ENCODE data around the gene CADM1.

Gene CADM1

DNA sequence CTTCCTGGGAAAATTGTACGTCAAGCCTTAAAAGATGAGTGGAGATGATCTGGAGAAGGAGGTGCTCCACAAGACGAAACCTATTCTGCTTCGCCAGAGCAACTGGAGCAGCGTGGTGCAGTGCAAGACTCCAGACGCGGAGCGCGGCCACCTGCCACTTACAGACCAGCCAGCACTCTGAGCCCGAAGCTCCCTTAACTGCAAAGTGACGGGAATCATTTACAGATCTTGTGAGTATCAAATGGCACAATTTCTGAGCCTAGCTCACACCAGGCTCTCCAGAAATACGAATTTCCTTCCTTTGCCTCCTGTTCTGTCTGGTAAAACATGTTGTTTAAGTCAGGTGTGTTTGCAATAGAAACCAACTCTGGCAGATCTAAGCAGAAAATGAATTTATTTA, 369.3 kb downstream of the CADM1 start:
- no peak for DNase-seq

DNA sequence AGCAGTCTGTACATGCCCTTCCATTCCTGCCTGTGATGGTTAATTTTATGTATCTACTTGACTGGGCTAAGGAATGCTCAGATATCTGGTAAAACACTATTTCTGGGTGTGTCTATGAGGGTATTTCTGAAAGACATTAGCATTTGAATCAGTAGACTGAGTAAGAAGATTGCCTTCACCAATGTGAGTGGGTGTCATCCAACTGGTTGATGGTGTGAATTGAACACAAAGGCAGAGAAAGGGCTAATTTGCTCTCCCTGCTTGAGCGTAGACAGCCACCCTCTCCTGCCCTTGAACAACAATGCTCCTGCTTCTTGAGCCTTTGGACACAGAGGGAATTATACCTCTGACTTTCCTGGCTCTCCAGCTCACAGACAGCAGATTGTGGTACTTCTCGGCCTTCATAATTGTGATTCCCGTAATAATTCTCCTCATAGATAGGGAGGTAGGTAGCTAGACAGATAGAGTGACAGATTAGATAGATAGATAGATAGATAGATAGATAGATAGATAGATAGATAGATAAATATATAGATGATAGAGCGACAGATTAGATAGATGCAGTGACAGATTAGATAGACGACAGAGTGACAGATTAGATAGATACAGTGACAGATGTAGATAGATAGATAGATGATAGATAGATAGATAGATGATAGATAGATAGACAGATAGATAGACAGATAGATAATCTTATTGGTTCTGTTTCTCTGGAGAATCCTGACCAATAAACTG, 370.6 kb downstream of the CADM1 start:
- DNase-seq = no peak

DNA sequence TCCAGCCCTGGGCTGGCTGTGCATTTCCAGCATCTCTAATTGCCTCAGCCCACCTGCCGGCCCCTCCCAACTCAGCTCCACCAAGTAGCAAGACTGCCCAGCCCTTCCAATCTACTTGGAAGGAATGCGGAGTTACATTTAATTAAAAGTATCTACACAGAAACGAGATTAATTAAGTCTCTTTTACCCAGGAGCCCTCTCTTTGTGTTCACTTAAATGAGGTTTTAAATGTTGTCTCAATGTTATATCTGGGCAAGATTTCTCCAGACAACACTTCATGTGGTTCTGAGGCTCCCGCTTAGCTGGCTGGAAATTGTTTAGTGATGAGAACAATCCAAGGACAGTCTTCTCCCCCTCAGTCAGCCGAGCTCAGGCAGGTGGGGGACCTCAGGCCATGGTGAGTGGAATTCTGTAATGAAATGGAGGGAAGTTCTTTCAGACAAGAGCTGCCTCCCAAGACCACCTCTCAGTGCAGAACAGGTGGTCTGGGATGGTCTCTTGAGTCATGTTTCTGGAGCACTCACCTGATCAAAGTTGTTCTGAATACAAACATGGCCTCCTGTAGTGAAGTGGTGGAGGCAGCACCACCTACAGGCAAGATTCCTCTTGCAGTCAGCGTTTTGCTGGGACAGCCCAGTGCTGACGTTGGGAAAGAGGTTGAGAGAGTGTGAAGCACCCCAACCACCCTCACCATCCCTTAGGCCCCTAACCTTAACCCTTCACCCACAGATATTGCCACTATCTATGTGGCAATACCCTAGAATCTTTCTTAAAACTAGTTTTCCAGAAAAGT, 371.6 kb downstream of the CADM1 start:
- DNase-seq = no peak

DNA sequence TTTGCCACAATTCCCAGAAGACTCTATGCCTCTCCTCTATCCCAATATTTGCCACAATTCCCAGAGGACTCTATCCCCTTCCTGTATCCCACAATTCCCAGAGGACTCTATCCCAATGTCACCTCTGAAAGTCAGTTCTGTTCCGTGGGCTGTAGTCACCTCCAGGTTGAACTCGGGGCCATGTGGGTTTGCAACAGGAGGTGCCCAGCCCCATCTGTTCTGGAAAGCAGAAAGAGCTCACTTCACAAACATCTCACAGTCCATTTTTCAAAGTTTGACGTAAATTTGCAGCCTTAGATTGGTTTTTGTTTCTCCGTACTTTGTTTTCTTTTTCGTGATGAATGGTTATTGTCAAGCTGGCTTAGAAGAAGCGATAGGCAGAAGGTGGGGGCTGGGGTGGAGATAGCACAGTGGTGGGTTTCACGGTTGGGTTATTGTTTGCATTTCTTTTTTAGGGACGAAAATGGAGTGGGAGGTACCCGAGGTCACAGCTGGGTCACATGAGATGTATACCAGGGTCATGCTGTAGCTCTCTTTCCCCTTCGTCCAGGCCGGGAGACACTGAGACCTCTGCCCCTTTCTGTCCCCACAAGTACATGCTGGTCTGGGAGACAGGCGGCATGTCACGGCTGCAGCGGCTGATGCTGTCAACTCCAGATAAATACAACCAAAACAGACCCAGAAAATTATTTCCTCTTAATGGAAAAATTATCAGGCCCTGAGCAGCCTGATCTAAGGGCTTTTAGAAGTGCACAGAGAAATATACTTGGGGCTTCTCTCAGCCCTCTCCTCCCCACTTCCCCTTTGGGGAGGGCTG, 374.5 kb downstream of the CADM1 start:
- no peak for DNase-seq

DNA sequence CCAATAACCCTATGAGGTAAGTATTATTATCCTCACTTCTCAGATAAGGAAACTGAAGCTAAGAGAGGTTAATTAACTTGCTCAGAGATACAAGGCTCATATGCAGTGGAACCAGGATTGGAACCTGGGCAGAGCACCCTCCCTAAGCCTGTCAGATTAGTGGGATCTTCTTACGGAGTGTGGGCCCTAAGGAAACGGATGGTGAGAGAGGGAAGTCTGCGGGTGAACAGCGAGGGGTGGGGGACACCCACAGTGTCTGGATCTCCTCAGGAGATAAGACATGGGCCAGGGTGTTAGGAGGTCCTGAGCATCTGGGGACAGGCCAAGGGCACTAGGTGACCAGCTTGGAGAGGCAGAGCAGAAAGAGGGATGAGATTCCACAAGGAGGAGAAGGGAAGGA, 376.0 kb downstream of the CADM1 start:
- no peak for DNase-seq

DNA sequence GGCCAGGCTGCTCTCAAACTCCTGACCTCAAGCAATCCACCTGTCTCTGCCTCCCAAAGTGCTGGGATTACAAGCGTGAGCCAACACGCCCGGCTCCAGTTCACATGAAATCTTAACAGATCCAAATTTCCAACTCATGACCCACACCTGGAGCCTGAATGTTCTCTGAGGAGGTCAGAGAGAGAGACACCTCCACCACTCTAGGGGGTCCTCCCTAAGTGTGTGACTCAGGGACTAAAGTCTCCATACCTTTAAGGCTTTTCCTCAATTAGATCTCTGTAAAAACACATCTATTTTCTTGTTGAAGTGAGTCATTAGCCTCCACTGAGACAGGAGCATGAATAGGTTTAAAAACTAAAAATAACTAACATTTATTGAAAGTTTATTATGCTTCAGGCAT, 376.4 kb downstream of the CADM1 start:
- DNase-seq = no peak

DNA sequence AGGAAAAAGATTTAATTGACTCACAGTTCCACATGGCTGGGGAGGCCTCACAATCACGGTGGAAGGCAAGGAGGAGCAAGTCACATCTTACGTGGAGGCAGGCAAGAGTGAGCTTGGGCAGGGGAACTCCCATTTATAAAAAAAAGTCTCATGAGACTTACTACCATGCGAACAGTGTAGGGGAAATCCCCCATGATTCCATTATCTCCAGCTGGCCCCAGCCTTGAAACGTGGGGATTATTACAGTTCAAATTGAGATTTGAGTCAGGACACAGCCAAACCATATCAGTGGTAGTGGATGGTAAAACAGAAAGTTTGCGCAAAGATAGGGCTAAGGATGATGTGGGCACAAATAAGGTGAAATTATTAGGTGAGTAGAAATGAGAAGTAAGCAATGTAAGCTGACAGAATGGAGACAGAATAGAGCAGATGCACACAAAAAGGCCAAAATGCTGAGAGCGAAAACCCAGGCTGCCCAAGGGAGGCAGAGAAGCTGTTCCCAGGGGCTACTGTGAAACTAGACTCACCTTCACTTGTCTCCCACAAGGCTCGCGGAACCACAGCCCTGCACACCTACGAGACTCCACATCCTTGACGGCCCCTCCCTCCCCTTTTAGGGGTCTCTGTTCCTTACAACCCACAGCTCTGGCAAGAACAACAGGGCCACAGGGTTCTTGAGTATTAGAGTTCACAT, 377.6 kb downstream of the CADM1 start:
- no peak for DNase-seq

DNA sequence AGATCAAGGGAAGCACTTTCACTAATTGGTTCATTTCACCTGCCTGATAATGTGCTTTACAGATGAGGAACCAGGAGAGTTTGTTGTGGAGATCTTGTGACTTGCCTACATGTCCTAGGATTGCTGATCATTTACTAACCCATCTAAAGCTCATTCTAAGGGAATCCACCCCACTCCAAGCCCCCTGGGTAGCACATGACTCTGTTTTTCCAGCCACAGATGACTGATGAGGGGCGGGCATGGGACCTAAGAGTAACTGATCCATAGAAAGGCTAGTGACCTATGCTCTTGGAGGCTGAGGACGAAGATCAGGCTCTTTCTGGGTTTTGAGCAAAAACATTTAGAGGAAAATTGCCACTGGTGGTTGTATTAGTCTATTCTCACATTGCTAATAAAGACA, 378.1 kb downstream of the CADM1 start:
- no peak for DNase-seq

DNA sequence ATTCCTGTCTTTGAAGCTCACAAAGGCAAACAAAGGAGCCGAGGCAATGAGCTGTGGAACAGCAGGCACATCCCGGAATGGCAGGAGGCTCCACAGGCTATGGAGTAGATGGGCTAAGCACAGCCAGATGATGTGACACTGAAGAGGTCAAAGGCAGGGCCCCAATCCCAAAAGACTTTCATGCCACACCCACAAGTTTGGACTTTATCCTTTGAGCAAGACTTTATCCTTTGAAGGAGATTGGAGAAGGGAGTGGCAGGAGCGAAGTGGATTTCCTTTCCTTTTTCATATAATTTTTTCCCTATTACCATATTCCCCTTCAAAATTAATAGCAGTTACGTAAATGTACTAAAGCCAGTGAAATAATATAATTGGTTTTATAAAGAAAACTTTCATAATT, 379.4 kb downstream of the CADM1 start:
- DNase-seq = no peak

DNA sequence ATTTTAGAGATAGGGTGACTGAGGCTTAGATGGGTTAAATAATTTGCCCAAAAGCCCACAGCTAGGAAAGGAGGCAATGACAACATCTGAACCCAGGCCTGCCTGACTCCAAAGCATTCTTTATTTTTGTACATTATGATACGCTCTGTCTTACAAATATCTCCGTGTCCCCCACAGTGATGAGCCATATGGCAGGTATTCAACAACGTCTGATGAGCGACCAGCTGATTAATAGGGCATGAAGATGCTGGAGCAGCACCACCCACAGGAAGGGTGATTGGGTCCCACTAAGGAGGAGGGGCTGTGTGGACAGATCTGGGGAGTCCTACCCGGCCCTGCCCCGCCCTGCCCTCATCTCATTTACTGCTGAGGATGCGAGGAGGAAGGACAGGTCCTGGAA, 380.6 kb downstream of the CADM1 start:
- DNase-seq = no peak

DNA sequence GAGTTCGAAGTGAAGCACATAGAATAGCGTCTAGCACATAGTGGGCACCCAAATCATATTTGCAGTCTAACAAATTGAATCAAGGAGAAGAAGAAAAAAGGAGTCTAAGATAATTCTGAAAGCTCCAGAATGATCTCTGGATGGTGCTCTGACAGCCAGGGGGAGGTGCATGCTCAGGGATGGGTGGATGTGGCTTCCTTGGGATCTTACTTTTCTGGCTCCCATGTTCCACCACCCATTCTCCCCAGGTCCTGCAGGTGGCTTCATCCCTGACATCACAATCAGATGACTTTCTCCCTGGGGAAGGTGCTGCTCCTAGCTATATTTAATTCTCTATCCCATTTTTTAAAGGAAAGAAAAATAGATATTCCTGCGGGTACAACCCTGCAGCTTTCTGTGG, 381.9 kb downstream of the CADM1 start:
- DNase-seq = no peak

Measured in right hindlimb (tissue), 1 donor.